ENCODE data around the gene COL6A3.

Gene COL6A3

GRCh38 chr2:237291138-237291792 is 122.7 kb downstream of the COL6A3 start:
- peak; percentile 90 for DNase-seq

- DNase-seq = peak; percentile 6
Observed at GRCh38 chr2:237290261-237290660, 123.7 kb downstream of the COL6A3 start.

GRCh38 chr2:237289139-237289538 is 124.8 kb downstream of the COL6A3 start:
- DNase-seq = no peak

DNA sequence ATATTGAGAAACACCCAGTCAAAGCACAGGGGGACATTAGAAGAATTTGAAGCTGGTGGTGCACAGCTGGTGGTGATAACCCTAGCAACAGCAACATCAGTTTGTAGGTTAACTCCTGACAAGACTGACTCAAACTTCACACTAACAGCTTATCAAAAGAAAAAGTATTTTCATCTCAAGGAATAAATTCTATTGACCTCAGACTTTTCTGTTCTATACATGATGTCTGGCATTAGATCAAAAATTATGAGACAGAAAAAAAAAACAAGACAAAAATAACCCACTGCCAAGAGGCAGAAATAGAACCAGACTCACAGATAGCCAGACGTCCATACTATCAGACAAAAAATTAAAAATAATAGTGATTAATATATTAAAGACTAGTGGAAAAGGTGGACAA is 126.1 kb downstream of the COL6A3 start:
- DNase-seq = no peak

- no peak for DNase-seq
Observed at GRCh38 chr2:237283131-237283928, 130.6 kb downstream of the COL6A3 start.

DNA sequence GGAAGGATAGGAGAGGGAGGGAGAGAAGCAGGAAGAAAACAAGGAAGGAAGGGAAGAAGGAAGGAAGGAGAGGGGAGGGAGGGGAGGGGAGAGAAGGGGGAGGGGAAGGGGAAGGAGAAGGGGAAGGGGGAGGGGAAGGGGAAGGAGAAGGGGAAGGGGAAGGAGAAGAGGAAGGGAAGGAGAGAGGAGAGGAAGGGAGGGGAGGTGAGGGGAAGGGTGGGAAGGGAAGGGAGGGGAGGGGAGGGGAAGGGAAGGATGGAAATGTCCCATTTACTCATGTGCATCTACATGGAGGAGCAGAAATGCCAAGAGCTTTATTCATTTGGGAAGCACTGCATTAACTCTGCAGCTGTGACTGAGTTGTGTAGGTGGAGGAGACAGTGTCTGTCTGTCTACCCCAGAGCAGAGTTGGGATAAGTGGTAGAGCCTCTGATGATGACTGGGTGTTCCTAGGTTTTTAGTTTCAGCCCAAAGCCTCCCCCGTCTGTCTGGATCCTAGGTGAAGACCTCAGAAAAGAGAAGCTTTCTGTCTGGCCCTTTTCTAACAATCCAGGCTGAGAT is 131.3 kb downstream of the COL6A3 start:
- DNase-seq = no peak

DNA sequence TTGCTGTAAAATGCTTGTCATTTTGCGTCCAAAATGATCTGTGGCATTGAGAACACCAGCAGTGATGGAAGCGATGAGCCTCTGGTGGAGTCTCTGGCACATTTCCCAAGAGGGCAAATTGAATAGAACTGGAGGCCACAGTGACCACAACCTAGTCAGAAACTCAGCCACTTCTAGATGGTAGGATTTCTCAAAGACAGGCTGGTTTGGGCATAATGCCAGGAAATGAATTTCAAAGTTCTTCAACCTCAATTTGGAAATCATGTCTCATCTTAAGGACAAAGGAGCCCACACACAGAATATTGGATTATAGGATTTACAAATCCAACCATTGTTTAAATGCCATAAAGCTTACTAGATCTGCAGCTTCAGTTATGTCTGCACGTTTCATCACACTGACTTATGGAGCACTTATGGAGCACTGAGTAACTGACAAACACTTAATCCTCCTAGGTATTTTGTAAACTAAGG is 132.1 kb downstream of the COL6A3 start:
- DNase-seq = no peak

GRCh38 chr2:237280939-237281338 is 133.0 kb downstream of the COL6A3 start:
- DNase-seq = no peak

GRCh38 chr2:237280229-237280628 is 133.7 kb downstream of the COL6A3 start:
- no peak for DNase-seq

GRCh38 chr2:237279012-237279768 is 134.8 kb downstream of the COL6A3 start:
- no peak for DNase-seq

DNA sequence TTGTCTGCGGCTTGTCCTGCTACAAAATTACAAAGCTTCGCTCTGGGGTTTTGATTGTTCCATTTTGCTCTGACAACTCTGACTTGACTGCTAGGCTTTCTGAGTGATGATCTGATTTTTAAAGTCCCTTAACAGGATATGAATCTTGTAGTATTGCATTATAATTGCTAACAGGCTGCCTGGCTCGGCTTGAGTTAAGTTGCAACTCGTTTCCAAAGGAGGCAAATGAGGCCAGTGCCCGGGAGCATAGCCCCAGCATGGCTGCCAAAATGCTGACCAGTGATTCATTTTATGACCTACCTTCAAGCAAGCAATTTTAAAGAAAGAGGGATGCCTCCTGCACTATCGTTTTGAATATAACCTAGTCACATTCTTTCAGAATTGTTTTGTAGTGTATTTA is 135.4 kb downstream of the COL6A3 start:
- DNase-seq = no peak

DNA sequence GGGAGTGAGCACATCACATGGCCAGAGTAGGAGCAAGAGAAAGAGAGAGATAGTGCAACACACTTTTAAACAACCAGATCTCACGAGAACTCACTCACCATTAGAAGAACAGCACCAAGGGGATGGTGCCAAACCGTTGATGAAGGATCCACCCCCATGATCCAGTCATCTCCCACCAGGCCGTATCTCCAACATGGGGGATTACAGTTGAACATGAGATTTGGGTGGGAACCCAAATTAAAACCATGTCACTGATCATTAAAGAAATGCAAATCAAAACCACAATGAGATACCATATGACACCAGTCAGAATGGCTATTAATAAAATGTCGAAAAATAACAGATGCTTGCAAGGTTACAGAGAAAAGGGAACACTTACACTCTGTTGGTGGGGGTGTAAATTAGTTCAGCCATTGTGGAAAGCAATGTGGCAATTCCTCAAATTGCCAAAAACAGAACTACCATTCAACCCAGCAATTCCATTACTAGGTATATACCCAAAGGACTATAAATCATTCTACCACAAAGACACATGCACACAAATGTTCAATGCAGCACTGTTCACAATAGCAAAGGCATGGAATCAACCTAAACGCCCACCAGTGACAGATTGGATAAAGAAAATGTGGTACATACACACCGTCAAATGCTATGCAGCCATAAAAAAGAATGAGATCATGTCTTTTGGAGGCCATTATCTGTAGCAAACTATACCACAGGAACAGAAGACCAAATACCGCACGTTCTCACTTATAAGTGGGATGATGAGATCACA is 137.1 kb downstream of the COL6A3 start:
- no peak for DNase-seq

All from NCI-H1092 treated with DMSO at 0.1 percent for 48 hours (cell line).